GM23338 (cell line): ENCODE measurements around the gene IQSEC2. TPM values are rescaled to one million over a fixed set of nuclear protein-coding genes. Genes with fewer than 3 reads are reported as not detected.

Experiments
- ATAC-seq: fragments of 200-7000 bp; cut with Tn5 transposase; 3 replicates; pipeline ENCODE4 v1.9.1; 2020
- DNase-seq: peaks from one replicate; pipeline ENCODE4 v3.0.0-alpha.2; 2015; ENCODE audit warnings: low spot score
- H2AFZ ChIP-seq: fragments of 200-600 bp; sonication (generic); 2 replicates; pipeline ENCODE4 v1.8.0; 2016; ENCODE audit warnings: antibody characterized with exemption, mild to moderate bottlenecking, moderate library complexity
- H3F3A ChIP-seq: fragments of 200-600 bp; sonication (generic); replicated peaks from 2 replicates; pipeline ENCODE4 v1.8.0; 2017; ENCODE audit warnings: antibody characterized with exemption, mixed run types, low read depth
- H3K27ac ChIP-seq: fragments of 200-600 bp; sonication (generic); 2 replicates; pipeline ENCODE4 v1.6.1; 2016; ENCODE audit warnings: low read depth
- H3K27me3 ChIP-seq: fragments of 200-600 bp; sonication (generic); 2 replicates; pipeline ENCODE4 v1.8.0; 2016; ENCODE audit warnings: mild to moderate bottlenecking, mixed run types, moderate library complexity; ENCODE audit not compliant: insufficient read depth
- H3K36me3 ChIP-seq: fragments of 200-600 bp; sonication (generic); 2 replicates; pipeline ENCODE4 v1.8.0; 2016; ENCODE audit warnings: mild to moderate bottlenecking; ENCODE audit not compliant: insufficient read depth
- H3K4me1 ChIP-seq: fragments of 200-600 bp; sonication (generic); 2 replicates; pipeline ENCODE4 v1.8.0; 2016; ENCODE audit warnings: mild to moderate bottlenecking, moderate library complexity; ENCODE audit not compliant: insufficient read depth
- H3K4me2 ChIP-seq: fragments of 200-600 bp; sonication (generic); 2 replicates; pipeline ENCODE4 v1.7.1; 2017; ENCODE audit warnings: mixed run types
- H3K4me3 ChIP-seq: fragments of 200-600 bp; sonication (generic); 2 replicates; pipeline ENCODE4 v1.6.1; 2016; ENCODE audit warnings: mixed run types
- H3K79me2 ChIP-seq: fragments of 200-600 bp; sonication (generic); replicated peaks from 2 replicates; pipeline ENCODE4 v1.8.0; 2017; ENCODE audit warnings: mild to moderate bottlenecking; ENCODE audit not compliant: insufficient read depth
- H3K9me2 ChIP-seq: fragments of 200-600 bp; sonication (generic); 2 replicates; pipeline ENCODE4 v1.8.0; 2017; ENCODE audit not compliant: insufficient read depth
- H4K20me1 ChIP-seq: fragments of 200-600 bp; sonication (generic); replicated peaks from 2 replicates; pipeline ENCODE4 v1.8.0; 2017; ENCODE audit warnings: mild to moderate bottlenecking; ENCODE audit not compliant: insufficient read depth
- H3K27ac Mint-ChIP-seq: 2 replicates; pipeline ENCODE4 v1.8.0; 2020; ENCODE audit warnings: inconsistent platforms, mild to moderate bottlenecking, moderate library complexity, mixed read lengths
- H3K27me3 Mint-ChIP-seq: 3 replicates; pipeline ENCODE4 v1.8.0; 2022; ENCODE audit warnings: low read depth, mild to moderate bottlenecking, moderate library complexity, mixed read lengths, inconsistent platforms; ENCODE audit not compliant: insufficient read depth, poor library complexity
- H3K36me3 Mint-ChIP-seq: 3 replicates; pipeline ENCODE4 v1.8.0; 2021; ENCODE audit warnings: low read depth, mild to moderate bottlenecking, inconsistent platforms, moderate library complexity, mixed read lengths
- H3K4me1 Mint-ChIP-seq: 3 replicates; pipeline ENCODE4 v1.8.0; 2020; ENCODE audit warnings: mild to moderate bottlenecking, inconsistent platforms, mixed read lengths
- H3K4me3 Mint-ChIP-seq: 3 replicates; pipeline ENCODE4 v1.8.0; 2021; ENCODE audit warnings: moderate library complexity, mild to moderate bottlenecking, inconsistent platforms, mixed read lengths
- H3K9me3 Mint-ChIP-seq: 3 replicates; pipeline ENCODE4 v1.8.0; 2020; ENCODE audit warnings: moderate library complexity, mild to moderate bottlenecking, inconsistent platforms, mixed read lengths
- CREB1 ChIP-seq: fragments of 250-450 bp; sonication (Bioruptor Pico); IDR thresholded peaks from 2 replicates; pipeline ENCODE4 v1.5.0; 2020; ENCODE audit warnings: low read depth, mild to moderate bottlenecking, moderate library complexity
- CTCF ChIP-seq, 2 experiments: fragments of 200-600 bp in 1 of 2; sonication (generic) in 1 of 2; conservative IDR thresholded peaks; 2 replicates each; pipeline versions ENCODE4 v1.5.1 to v1.6.1; 2016 to 2017; ENCODE audit warnings: antibody characterized with exemption in 2 of 2, low read depth in 2 of 2, mild to moderate bottlenecking in 2 of 2, moderate library complexity in 1 of 2
- ETS1 ChIP-seq: IDR thresholded peaks from 2 replicates; pipeline ENCODE4 v1.6.1; 2016; ENCODE audit warnings: antibody characterized with exemption
- EZH2 ChIP-seq: fragments of 200-600 bp; sonication (generic); IDR thresholded peaks from one replicate; pipeline ENCODE4 v1.8.0; 2017; ENCODE audit warnings: antibody characterized with exemption, mild to moderate bottlenecking, low read depth; ENCODE audit not compliant: unreplicated experiment
- EZH2phosphoT487 ChIP-seq: fragments of 200-600 bp; sonication (generic); IDR thresholded peaks from one replicate; pipeline ENCODE4 v1.8.1; 2018; ENCODE audit warnings: antibody characterized with exemption; ENCODE audit not compliant: unreplicated experiment
- JUNB ChIP-seq: IDR thresholded peaks from one replicate; pipeline ENCODE4 v1.6.1; 2016; ENCODE audit warnings: antibody characterized with exemption; ENCODE audit not compliant: unreplicated experiment
- NANOG ChIP-seq: IDR thresholded peaks from 2 replicates; pipeline ENCODE4 v1.6.1; 2016; ENCODE audit warnings: antibody characterized with exemption, borderline replicate concordance
- POLR2AphosphoS5 ChIP-seq: IDR thresholded peaks from 2 replicates; pipeline ENCODE4 v1.6.1; 2016; ENCODE audit warnings: antibody characterized with exemption, low read depth
- REST ChIP-seq: IDR thresholded peaks from one replicate; pipeline ENCODE4 v1.6.1; 2018; ENCODE audit warnings: antibody characterized with exemption; ENCODE audit not compliant: unreplicated experiment
- STAT1 ChIP-seq: IDR thresholded peaks from one replicate; pipeline ENCODE4 v1.6.1; 2016; ENCODE audit warnings: antibody characterized with exemption; ENCODE audit not compliant: unreplicated experiment
- ZNF114 ChIP-seq: fragments of 250-450 bp; sonication (Bioruptor Pico); IDR thresholded peaks from 2 replicates; pipeline ENCODE4 v1.5.0; 2020; ENCODE audit warnings: mild to moderate bottlenecking, moderate library complexity
- ZNF331 ChIP-seq: fragments of 250-450 bp; sonication (Bioruptor Pico); IDR thresholded peaks from 2 replicates; pipeline ENCODE4 v1.5.0; 2020; ENCODE audit warnings: low read depth, mild to moderate bottlenecking, moderate library complexity
- ZNF462 ChIP-seq: fragments of 250-450 bp; sonication (Bioruptor Pico); IDR thresholded peaks from 2 replicates; pipeline ENCODE4 v1.5.0; 2020; ENCODE audit warnings: mild to moderate bottlenecking, moderate library complexity
- polyA plus RNA-seq: library from polyadenylated mRNA; unstranded; fragments of >200 nt; fragmentation: Nextera tagmentation; extraction: Ambion mirVana; gene quantifications from 2 replicates; pipeline ENCODE4 v1.2.1, GENCODE V29; 2016
- total RNA-seq: library from RNA; depleted of rRNA; stranded (reverse); fragments of >200 nt; shearing (Covaris generic); gene quantifications from 2 replicates; pipeline ENCODE4 v1.2.3, GENCODE V29; 2014

IQSEC2 gene
- total and polyA plus RNA-seq, 2 experiments from 2014 or later, result 12.3 to 92.2 TPM

GRCh38 chrX:53324085-53324484 is 42.7 kb upstream of the IQSEC2 start:
- Mint-ChIP-seq H3K27me3 (peaks cover 23% of the 10 kb centered on the region), H3K9me3 (no peaks in the 10 kb centered on the region; the same call in 1 of the 3 replicates), H3K36me3 (no peaks in the 10 kb centered on the region; the same call in 2 of the 3 replicates), H3K4me3 (no peak overlapping the region), H3K27ac (no peak overlapping the region), H3K4me1 (peaks cover 45% of the 10 kb centered on the region)
- Histone ChIP-seq H3K4me3 (no peak overlapping the region), H3K79me2 (peaks cover 18% of the 10 kb centered on the region), H3F3A (no peaks in the 10 kb centered on the region), H3K9me2 (no peaks in the 10 kb centered on the region), H3K4me1 (peaks cover 37% of the 10 kb centered on the region), H2AFZ (no peak overlapping the region), H3K36me3 (no peaks in the 10 kb centered on the region), H3K27ac (no peak overlapping the region), H3K4me2 (no peak overlapping the region), H3K27me3 (no peaks in the 10 kb centered on the region), H4K20me1 (no peaks in the 10 kb centered on the region)
- TF ChIP-seq ETS1 (no peak), EZH2phosphoT487 (no peak), STAT1 (no peak), JUNB (no peak), ZNF114 (no peak), NANOG (no peak), POLR2AphosphoS5 (no peak), EZH2 (no peak), ZNF331 (CRISPR knock-in tag) (no peak), ZNF462 (no peak), CTCF (conservative IDR thresholded peaks at IDR 0.05; ENCODE audit: low read depth in 2 of 2) (no peak), REST (no peak), CREB1 (no peak)
- no peak for ATAC-seq
- DNase-seq, result no peak
